Measurements from ENCODE around the gene CILP.

The CILP gene

DNA sequence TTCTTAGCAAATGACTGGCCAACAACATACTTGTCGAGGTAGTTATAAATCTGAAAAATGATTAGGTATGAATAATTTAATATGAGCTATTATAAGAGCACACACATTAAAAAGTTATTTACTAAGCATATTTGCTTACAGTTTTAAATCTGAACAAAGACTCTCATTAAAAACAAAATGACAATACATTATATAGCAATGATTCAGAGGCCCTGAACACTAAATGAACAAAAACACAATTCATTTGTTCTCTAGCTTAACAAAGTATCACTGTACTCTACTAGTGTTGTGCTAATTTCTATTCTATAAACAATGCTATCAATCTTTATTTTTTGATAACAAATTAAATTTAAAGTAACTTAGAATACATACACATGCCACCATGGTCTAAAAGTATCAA, 47.1 kb downstream of the CILP start:
- in situ Hi-C loops (cut with MboI; ENCODE audit: low sequenced_read_pairs), result no loop called here

DNA sequence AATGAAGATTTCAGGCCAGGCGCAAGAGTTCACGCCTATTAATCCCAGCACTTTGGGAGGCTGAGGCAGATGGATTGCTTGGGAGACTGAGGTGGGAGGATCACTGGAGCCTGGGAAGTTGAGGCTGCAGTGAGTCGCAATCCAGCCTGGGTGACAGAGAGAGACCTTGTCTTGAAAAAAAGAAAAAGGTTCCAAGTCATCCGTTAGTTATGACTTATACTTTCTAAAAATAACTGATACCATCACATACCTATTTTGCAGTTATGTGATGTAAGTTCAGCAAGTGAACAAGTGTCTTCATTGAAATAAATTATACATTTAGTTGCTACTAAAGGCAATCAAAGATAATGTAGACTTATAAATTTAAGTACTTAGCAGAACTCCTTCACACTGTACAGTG, 48.2 kb downstream of the CILP start:
- in situ Hi-C loops (cut with MboI; ENCODE audit: low sequenced_read_pairs), result no loop called here

DNA sequence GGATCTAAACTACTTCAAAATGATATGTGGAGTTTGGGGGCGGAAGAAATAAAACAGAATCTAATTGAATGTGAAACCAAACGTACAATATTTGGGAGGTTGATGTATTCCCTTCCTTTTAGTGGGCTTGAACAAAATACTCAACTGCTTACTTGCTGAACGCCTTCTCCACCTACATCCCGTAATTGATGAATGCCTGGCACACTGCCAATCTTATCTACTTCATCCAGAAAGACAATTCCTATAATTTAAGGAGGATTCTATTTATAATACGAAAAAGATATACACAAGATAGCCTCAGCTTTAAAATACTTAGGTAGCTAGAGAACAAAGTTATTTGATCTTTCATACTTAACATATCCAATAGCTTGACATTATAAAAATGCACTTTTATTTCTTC, 54.6 kb downstream of the CILP start:
- in situ Hi-C loops (cut with MboI; ENCODE audit: low sequenced_read_pairs), result no loop called here

DNA sequence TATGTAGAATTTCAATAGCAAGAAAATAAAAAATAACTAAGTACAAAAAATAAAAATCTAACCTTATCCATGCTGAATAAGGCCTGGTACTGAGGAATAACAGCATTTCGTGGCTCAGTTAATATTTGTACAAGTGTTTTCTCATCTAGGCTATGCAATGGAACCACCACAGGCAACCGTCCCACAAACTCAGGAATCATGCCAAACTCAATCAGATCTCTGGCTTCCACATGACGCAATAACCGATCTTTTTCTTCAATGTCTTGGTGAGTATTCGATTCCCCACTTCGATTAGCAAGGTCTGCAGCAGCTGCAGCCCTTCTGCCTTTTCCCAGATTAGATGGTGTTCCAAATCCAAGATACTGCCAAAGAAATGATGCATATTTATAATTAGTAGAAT, 56.6 kb downstream of the CILP start:
- in situ Hi-C loops (cut with MboI; ENCODE audit: low sequenced_read_pairs), result no loop called here

DNA sequence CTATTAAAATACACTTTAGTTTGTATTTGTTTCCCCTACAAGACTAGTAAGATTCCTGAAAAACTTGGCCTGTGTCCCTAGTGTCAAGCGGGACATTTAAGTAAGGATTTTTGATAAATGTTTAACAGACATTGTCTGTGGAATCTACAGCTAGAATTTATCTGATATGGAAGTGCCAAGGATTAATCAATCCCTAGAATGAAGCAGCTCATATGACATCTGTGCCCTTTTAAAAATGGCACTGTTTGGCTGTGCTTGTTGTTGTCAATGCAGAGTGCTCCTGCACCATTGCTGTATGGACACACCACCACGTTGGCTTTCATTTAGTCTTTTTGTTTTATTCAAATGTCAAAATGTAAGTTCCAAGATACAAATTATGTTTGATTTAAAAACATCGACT, 63.4 kb downstream of the CILP start:
- in situ Hi-C loops (cut with MboI; ENCODE audit: low sequenced_read_pairs), result no loop called here

DNA sequence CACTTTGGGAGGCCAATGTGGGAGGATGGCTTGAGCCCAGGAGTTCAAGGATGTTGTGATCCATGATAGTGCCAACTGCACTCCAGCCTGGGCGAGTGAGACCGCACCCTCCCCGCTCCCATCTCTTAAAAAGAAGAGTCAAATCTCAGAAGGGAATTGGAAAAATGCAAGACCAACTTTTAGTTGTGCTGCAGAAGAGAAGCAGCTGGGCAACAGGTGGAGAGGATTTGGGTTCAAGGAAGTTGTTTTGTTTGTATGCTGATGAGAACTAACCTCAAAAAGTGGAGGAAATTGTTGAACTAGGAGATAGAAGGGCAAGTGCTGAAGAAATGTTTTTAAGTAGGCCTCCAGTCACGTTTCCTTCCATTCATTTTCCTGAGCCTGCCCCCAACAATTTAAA, 64.8 kb downstream of the CILP start:
- in situ Hi-C loops (cut with MboI; ENCODE audit: low sequenced_read_pairs), result no loop called here
